PFSK-1 (cell line): Measurements from ENCODE around the gene METTL22.

Experiments used
- POLR2AphosphoS5 ChIP-seq: IDR thresholded peaks from 2 replicates; pipeline ENCODE4 v1.6.1; 2012; ENCODE audit warnings: low read depth, mild to moderate bottlenecking, control low read depth, low read length, moderate library complexity
- SIN3A ChIP-seq: IDR thresholded peaks from 2 replicates; pipeline ENCODE4 v1.6.1; 2012; ENCODE audit warnings: mild to moderate bottlenecking, low read length, moderate library complexity, borderline replicate concordance; ENCODE audit not compliant: insufficient read depth
- TAF1 ChIP-seq: IDR thresholded peaks from 2 replicates; pipeline ENCODE4 v1.6.1; 2012; ENCODE audit warnings: low read length, control low read depth, borderline replicate concordance; ENCODE audit not compliant: insufficient read depth
- TF ChIP-seq, protein P1 (sequence below), 2 experiments: IDR thresholded peaks; 2 replicates each; pipeline versions ENCODE4 v1.6.1 to v1.8.0; 2011 to 2012; ENCODE audit warnings: low read depth in 2 of 2, low read length in 2 of 2, control low read depth in 1 of 2, inconsistent platforms in 1 of 2, mild to moderate bottlenecking in 1 of 2, moderate library complexity in 1 of 2; ENCODE audit not compliant: insufficient read depth in 1 of 2

- TF ChIP-seq SIN3A, result no peak
- TF ChIP-seq, protein P1, sequence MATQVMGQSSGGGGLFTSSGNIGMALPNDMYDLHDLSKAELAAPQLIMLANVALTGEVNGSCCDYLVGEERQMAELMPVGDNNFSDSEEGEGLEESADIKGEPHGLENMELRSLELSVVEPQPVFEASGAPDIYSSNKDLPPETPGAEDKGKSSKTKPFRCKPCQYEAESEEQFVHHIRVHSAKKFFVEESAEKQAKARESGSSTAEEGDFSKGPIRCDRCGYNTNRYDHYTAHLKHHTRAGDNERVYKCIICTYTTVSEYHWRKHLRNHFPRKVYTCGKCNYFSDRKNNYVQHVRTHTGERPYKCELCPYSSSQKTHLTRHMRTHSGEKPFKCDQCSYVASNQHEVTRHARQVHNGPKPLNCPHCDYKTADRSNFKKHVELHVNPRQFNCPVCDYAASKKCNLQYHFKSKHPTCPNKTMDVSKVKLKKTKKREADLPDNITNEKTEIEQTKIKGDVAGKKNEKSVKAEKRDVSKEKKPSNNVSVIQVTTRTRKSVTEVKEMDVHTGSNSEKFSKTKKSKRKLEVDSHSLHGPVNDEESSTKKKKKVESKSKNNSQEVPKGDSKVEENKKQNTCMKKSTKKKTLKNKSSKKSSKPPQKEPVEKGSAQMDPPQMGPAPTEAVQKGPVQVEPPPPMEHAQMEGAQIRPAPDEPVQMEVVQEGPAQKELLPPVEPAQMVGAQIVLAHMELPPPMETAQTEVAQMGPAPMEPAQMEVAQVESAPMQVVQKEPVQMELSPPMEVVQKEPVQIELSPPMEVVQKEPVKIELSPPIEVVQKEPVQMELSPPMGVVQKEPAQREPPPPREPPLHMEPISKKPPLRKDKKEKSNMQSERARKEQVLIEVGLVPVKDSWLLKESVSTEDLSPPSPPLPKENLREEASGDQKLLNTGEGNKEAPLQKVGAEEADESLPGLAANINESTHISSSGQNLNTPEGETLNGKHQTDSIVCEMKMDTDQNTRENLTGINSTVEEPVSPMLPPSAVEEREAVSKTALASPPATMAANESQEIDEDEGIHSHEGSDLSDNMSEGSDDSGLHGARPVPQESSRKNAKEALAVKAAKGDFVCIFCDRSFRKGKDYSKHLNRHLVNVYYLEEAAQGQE (IDR thresholded peaks at IDR 0.05; ENCODE audit: insufficient read depth in 1 of 2, low read depth in 2 of 2, low read length in 2 of 2), result no peak
- TF ChIP-seq POLR2AphosphoS5, result no peak
- no peak for TF ChIP-seq TAF1
Measured at GRCh38 chr16:8626946-8627345, 5.4 kb downstream of the METTL22 start.
